Measurements from ENCODE around the gene DNA2. TPM values are rescaled to one million over a fixed set of nuclear protein-coding genes. Genes with fewer than 3 reads are reported as not detected.
A peak's percentile ranks its signal among the peaks of the same experiment; 100 is the strongest.

DNA2 gene
- total and polyA plus RNA-seq, 2 of the 13 experiments (the other 11 are each of a cell fraction or from before 2014, with no cell fraction given), result 4.8 to 27.3 TPM

DNA sequence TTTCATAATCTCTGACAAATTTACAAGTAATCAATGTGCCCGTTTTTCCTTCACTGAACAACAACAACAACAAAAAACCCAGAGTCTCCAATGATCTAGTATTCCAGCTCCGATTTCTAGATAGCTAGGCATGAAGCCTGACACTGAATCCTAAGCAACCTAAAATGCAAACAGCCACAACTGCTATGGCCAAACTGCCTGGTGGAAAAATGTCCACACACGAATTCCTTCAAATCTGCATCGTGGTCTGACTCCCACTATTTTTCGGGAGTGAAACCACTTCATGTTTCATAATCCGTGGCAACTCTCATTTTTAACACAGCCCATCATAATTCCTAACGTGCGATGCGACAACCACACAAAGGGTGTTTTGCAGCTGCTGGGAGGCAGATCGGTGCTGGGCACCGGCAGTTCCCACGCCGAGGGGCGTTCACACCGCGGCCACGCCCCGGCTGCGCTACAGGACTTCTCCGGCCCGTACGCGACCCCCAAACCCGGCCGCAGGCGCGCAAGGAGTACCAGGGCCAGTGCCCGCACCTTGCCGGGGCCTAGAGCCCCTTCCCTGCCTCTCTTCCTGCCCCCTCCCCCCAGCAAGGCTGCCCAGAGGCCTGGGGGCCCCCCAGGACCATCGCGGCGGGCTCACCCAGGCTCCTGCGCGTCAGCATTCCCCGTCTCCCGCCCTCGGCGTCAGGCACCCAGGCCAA, 65.5 kb downstream of the DNA2 start (continued):
- TF ChIP-seq NFYC (CRISPR knock-in tag; IDR thresholded peaks at IDR 0.05), result no peak
- TF ChIP-seq AHR (CRISPR knock-in tag; IDR thresholded peaks at IDR 0.05), result no peak
- no peak for TF ChIP-seq TARDBP (CRISPR knock-in tag; IDR thresholded peaks at IDR 0.05)
- no peak for TF ChIP-seq SUZ12 (IDR thresholded peaks at IDR 0.05; ENCODE audit: low read depth, low read length)
- TF ChIP-seq, protein P1, sequence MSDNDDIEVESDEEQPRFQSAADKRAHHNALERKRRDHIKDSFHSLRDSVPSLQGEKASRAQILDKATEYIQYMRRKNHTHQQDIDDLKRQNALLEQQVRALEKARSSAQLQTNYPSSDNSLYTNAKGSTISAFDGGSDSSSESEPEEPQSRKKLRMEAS (IDR thresholded peaks at IDR 0.05), result no peak; the same call in 1 of the 2 replicates
- no peak for TF ChIP-seq ZBTB8A (CRISPR knock-in tag; IDR thresholded peaks at IDR 0.05; ENCODE audit: borderline replicate concordance, low read depth)
- TF ChIP-seq, protein P2, sequence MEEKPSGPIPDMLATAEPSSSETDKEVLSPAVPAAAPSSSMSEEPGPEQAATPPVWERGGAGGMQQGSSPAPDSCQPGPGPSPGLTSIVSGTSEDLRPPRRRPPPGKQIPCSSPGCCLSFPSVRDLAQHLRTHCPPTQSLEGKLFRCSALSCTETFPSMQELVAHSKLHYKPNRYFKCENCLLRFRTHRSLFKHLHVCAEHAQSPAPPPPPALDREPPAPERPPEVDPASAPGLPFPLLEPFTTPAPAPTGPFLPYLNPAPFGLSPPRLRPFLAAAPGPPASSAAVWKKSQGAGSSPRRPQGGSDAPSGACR (CRISPR knock-in tag; IDR thresholded peaks at IDR 0.05), result no peak
- TF ChIP-seq, protein P3, sequence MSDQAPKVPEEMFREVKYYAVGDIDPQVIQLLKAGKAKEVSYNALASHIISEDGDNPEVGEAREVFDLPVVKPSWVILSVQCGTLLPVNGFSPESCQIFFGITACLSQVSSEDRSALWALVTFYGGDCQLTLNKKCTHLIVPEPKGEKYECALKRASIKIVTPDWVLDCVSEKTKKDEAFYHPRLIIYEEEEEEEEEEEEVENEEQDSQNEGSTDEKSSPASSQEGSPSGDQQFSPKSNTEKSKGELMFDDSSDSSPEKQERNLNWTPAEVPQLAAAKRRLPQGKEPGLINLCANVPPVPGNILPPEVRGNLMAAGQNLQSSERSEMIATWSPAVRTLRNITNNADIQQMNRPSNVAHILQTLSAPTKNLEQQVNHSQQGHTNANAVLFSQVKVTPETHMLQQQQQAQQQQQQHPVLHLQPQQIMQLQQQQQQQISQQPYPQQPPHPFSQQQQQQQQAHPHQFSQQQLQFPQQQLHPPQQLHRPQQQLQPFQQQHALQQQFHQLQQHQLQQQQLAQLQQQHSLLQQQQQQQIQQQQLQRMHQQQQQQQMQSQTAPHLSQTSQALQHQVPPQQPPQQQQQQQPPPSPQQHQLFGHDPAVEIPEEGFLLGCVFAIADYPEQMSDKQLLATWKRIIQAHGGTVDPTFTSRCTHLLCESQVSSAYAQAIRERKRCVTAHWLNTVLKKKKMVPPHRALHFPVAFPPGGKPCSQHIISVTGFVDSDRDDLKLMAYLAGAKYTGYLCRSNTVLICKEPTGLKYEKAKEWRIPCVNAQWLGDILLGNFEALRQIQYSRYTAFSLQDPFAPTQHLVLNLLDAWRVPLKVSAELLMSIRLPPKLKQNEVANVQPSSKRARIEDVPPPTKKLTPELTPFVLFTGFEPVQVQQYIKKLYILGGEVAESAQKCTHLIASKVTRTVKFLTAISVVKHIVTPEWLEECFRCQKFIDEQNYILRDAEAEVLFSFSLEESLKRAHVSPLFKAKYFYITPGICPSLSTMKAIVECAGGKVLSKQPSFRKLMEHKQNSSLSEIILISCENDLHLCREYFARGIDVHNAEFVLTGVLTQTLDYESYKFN (CRISPR knock-in tag; conservative IDR thresholded peaks at IDR 0.05), result no peak
- TF ChIP-seq, protein P4, sequence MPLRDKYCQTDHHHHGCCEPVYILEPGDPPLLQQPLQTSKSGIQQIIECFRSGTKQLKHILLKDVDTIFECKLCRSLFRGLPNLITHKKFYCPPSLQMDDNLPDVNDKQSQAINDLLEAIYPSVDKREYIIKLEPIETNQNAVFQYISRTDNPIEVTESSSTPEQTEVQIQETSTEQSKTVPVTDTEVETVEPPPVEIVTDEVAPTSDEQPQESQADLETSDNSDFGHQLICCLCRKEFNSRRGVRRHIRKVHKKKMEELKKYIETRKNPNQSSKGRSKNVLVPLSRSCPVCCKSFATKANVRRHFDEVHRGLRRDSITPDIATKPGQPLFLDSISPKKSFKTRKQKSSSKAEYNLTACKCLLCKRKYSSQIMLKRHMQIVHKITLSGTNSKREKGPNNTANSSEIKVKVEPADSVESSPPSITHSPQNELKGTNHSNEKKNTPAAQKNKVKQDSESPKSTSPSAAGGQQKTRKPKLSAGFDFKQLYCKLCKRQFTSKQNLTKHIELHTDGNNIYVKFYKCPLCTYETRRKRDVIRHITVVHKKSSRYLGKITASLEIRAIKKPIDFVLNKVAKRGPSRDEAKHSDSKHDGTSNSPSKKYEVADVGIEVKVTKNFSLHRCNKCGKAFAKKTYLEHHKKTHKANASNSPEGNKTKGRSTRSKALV (CRISPR knock-in tag; IDR thresholded peaks at IDR 0.05), result peak; percentile 59; the same call in 1 of the 2 replicates
- TF ChIP-seq, protein P5, sequence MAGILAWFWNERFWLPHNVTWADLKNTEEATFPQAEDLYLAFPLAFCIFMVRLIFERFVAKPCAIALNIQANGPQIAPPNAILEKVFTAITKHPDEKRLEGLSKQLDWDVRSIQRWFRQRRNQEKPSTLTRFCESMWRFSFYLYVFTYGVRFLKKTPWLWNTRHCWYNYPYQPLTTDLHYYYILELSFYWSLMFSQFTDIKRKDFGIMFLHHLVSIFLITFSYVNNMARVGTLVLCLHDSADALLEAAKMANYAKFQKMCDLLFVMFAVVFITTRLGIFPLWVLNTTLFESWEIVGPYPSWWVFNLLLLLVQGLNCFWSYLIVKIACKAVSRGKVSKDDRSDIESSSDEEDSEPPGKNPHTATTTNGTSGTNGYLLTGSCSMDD (CRISPR knock-in tag; IDR thresholded peaks at IDR 0.05), result no peak
- TF ChIP-seq ZBTB42 (CRISPR knock-in tag; IDR thresholded peaks at IDR 0.05), result 0 out of 2 replicates have a peak, but pooled peaks have one; percentile 0
- TF ChIP-seq SIX1 (CRISPR knock-in tag; IDR thresholded peaks at IDR 0.05; ENCODE audit: borderline replicate concordance), result no peak
- TF ChIP-seq ZNF879 (CRISPR knock-in tag; IDR thresholded peaks at IDR 0.05), result no peak
- TF ChIP-seq HMG20B (CRISPR knock-in tag; conservative IDR thresholded peaks at IDR 0.05), result no peak
- no peak for TF ChIP-seq ZNF263 (CRISPR knock-in tag; IDR thresholded peaks at IDR 0.05)
- TF ChIP-seq TP53 (CRISPR knock-in tag; conservative IDR thresholded peaks at IDR 0.05), result no peak
- TF ChIP-seq, protein P6, sequence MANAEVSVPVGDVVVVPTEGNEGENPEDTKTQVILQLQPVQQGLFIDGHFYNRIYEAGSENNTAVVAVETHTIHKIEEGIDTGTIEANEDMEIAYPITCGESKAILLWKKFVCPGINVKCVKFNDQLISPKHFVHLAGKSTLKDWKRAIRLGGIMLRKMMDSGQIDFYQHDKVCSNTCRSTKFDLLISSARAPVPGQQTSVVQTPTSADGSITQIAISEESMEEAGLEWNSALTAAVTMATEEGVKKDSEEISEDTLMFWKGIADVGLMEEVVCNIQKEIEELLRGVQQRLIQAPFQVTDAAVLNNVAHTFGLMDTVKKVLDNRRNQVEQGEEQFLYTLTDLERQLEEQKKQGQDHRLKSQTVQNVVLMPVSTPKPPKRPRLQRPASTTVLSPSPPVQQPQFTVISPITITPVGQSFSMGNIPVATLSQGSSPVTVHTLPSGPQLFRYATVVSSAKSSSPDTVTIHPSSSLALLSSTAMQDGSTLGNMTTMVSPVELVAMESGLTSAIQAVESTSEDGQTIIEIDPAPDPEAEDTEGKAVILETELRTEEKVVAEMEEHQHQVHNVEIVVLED (CRISPR knock-in tag; IDR thresholded peaks at IDR 0.05; ENCODE audit: borderline replicate concordance), result no peak

Measured in HepG2 (cell line).